Peyer's patch (tissue), 4 donors: ENCODE measurements around the gene SUDS3.

Experiments
- POLR2A ChIP-seq, 2 donors: fragments of 450-650 bp; IDR thresholded peaks; one replicate each; pipeline ENCODE4 v1.5.1; 2017; ENCODE audit warnings: antibody characterized with exemption in 2 of 2, mild to moderate bottlenecking in 2 of 2, moderate library complexity in 2 of 2
- TF ChIP-seq, protein P1 (sequence below), 6 experiments: fragments of 450-650 bp in 4 of 6; fragments of 200-600 bp in 2 of 6; sonication (generic) in 1 of 6; IDR thresholded peaks; one replicate each; pipeline ENCODE4 v1.5.1; 2017 to 2019; ENCODE audit warnings: antibody characterized with exemption in 6 of 6, mild to moderate bottlenecking in 3 of 6, moderate library complexity in 1 of 6

DNA sequence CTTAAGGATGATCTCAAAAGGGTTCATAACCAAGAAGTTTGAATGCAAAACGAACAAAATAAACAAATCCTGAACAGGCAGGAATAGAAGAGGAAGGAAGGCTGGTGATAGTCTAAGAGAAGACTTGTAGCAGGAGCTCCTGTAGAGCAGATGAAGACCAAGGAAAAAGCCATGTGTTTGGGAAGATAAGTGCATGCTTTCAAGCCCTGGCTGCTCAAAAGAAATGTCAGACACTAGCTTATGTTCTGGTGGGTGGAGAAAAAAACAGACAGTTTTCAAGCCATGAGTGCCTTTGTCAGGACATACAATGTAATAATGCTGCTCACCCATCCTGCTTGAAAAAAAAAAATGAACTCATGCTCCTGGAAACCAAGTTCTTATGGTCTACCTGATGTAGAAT lies 31.0 kb upstream of the SUDS3 start:
- TF ChIP-seq POLR2A (IDR thresholded peaks at IDR 0.05), result no peak
- TF ChIP-seq, protein P1, sequence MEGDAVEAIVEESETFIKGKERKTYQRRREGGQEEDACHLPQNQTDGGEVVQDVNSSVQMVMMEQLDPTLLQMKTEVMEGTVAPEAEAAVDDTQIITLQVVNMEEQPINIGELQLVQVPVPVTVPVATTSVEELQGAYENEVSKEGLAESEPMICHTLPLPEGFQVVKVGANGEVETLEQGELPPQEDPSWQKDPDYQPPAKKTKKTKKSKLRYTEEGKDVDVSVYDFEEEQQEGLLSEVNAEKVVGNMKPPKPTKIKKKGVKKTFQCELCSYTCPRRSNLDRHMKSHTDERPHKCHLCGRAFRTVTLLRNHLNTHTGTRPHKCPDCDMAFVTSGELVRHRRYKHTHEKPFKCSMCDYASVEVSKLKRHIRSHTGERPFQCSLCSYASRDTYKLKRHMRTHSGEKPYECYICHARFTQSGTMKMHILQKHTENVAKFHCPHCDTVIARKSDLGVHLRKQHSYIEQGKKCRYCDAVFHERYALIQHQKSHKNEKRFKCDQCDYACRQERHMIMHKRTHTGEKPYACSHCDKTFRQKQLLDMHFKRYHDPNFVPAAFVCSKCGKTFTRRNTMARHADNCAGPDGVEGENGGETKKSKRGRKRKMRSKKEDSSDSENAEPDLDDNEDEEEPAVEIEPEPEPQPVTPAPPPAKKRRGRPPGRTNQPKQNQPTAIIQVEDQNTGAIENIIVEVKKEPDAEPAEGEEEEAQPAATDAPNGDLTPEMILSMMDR (IDR thresholded peaks at IDR 0.05), result no peak
